MM.1S (cell line): ENCODE data around the gene SCAMP3.
A peak's percentile ranks its signal among the peaks of the same experiment; 100 is the strongest.
"Not testable (repeated sequence)": the region's sequence is repeated elsewhere in the genome, so short reads cannot be mapped to it uniquely, and the experiment has no call there.

ENCODE experiments used
- DNase-seq: peaks from one replicate; pipeline ENCODE4 v3.0.0-alpha.2; 2015
- H2AFZ ChIP-seq: fragments of 300-600 bp; sonication (generic); 2 replicates; pipeline ENCODE4 v1.6.0; 2016; ENCODE audit warnings: antibody characterized with exemption, low read length
- H3F3A ChIP-seq: fragments of 300-600 bp; sonication (generic); 2 replicates; pipeline ENCODE4 v1.6.1; 2016; ENCODE audit warnings: mild to moderate bottlenecking, antibody characterized with exemption, low read length, moderate library complexity, mixed read lengths; ENCODE audit not compliant: insufficient read depth
- H3K27ac ChIP-seq: fragments of 300-600 bp; sonication (generic); 2 replicates; pipeline ENCODE4 v1.5.1; 2016; ENCODE audit warnings: mild to moderate bottlenecking, low read length
- H3K27me3 ChIP-seq: fragments of 300-600 bp; sonication (generic); replicated peaks from 2 replicates; pipeline ENCODE4 v1.6.0; 2016; ENCODE audit warnings: low read length; ENCODE audit not compliant: insufficient read depth
- H3K36me3 ChIP-seq: fragments of 300-600 bp; sonication (generic); replicated peaks from 2 replicates; pipeline ENCODE4 v1.6.1; 2016; ENCODE audit warnings: mild to moderate bottlenecking, low read length, mixed read lengths; ENCODE audit not compliant: insufficient read depth
- H3K4me1 ChIP-seq: fragments of 300-600 bp; sonication (generic); 2 replicates; pipeline ENCODE4 v1.6.1; 2016; ENCODE audit warnings: low read length, mixed read lengths
- H3K4me2 ChIP-seq: fragments of 300-600 bp; sonication (generic); 2 replicates; pipeline ENCODE4 v1.6.0; 2016; ENCODE audit warnings: low read depth, low read length
- H3K4me3 ChIP-seq: fragments of 300-600 bp; sonication (generic); 2 replicates; pipeline ENCODE4 v1.5.1; 2016; ENCODE audit warnings: low read length, mixed read lengths
- H3K79me2 ChIP-seq: fragments of 300-600 bp; sonication (generic); 2 replicates; pipeline ENCODE4 v1.6.1; 2016; ENCODE audit warnings: mixed run types, low read length, mixed read lengths
- H3K9ac ChIP-seq: fragments of 300-600 bp; sonication (generic); 2 replicates; pipeline ENCODE4 v1.6.1; 2016; ENCODE audit warnings: low read length, mixed read lengths
- H3K9me2 ChIP-seq: fragments of 300-600 bp; sonication (generic); replicated peaks from 2 replicates; pipeline ENCODE4 v1.6.1; 2016; ENCODE audit warnings: mild to moderate bottlenecking, low read length, mixed read lengths; ENCODE audit not compliant: insufficient read depth
- H3K9me3 ChIP-seq: fragments of 300-600 bp; sonication (generic); replicated peaks from 2 replicates; pipeline ENCODE4 v1.6.1; 2016; ENCODE audit warnings: mild to moderate bottlenecking, low read length, mixed read lengths; ENCODE audit not compliant: insufficient read depth
- H4K20me1 ChIP-seq: fragments of 300-600 bp; sonication (generic); 2 replicates; pipeline ENCODE4 v1.6.1; 2016; ENCODE audit warnings: mild to moderate bottlenecking, low read length, moderate library complexity, mixed read lengths; ENCODE audit not compliant: insufficient read depth
- EZH2 ChIP-seq: fragments of 300-600 bp; sonication (generic); optimal IDR thresholded peaks from 2 replicates; pipeline ENCODE3; 2017; ENCODE audit warnings: low read depth, mild to moderate bottlenecking, antibody characterized with exemption, low read length, mixed read lengths
- EZH2phosphoT487 ChIP-seq: fragments of 300-600 bp; sonication (generic); IDR thresholded peaks from 2 replicates; pipeline ENCODE4 v1.6.1; 2018; ENCODE audit warnings: antibody characterized with exemption, low read length
- TF ChIP-seq, protein P1 (sequence below): fragments of 300-600 bp; sonication (generic); IDR thresholded peaks from 2 replicates; pipeline ENCODE4 v1.5.1; 2016; ENCODE audit warnings: antibody characterized with exemption, low read length, mixed read lengths

Gene SCAMP3

DNA sequence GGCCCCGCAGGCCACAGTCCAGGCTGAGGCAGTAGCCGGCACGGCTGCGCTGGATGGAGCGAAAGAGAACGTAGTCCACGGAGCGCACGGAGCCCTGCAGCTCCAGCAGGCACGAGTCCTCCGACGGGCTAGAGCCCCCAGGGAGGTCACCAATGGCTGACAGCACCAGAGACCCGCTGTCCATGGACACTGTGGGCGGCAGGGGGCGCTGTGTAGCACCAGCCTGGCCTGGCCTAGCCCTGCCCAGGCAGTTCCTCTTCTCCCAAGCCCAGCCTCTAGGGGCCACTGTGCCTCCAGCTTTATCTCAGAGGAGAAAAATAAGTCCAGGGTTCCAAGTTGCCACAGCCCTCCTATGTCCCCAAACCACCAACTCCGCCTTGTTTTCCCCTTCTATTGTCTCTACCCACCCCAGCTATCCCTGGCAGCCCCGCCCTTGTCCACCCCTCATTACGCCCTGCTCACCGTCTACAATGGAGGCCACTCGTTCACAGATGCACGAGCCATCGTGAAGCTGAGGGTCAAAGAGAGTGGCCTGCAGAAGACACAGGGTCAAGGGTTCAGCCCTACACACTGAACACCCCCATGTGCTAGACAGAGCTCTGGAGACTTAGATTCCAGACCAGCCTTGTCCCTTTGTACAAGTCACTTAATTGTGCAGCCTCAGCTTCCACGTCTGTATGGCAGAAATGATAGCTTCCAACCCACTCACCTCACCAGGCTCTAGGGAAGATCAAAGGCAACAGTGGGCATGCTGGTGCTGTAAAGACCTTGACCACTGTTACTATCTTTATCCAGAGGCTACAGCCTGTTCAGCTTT, 11.3 kb downstream of the SCAMP3 start:
- no peaks in the 10 kb centered on the region for H4K20me1 ChIP-seq
- 0 out of 2 replicates have a peak, but pooled peaks cover 8% of the 10 kb centered on the region for H3K79me2 ChIP-seq
- H3K4me1 ChIP-seq, result peaks cover 11% of the 10 kb centered on the region
- H3K36me3 ChIP-seq, result no peaks in the 10 kb centered on the region
- H3K27ac ChIP-seq, result no peak overlapping the region
- H3K4me2 ChIP-seq, result peak overlapping the region; percentile 97
- peak overlapping the region; percentile 60 for H3K9ac ChIP-seq
- H3K4me3 ChIP-seq, result peak overlapping the region; percentile 62
- peak overlapping the region; percentile 98 for H2AFZ ChIP-seq
- no peaks in the 10 kb centered on the region for H3K27me3 ChIP-seq
- no peaks in the 10 kb centered on the region for H3K9me3 ChIP-seq
- TF ChIP-seq, protein P1, sequence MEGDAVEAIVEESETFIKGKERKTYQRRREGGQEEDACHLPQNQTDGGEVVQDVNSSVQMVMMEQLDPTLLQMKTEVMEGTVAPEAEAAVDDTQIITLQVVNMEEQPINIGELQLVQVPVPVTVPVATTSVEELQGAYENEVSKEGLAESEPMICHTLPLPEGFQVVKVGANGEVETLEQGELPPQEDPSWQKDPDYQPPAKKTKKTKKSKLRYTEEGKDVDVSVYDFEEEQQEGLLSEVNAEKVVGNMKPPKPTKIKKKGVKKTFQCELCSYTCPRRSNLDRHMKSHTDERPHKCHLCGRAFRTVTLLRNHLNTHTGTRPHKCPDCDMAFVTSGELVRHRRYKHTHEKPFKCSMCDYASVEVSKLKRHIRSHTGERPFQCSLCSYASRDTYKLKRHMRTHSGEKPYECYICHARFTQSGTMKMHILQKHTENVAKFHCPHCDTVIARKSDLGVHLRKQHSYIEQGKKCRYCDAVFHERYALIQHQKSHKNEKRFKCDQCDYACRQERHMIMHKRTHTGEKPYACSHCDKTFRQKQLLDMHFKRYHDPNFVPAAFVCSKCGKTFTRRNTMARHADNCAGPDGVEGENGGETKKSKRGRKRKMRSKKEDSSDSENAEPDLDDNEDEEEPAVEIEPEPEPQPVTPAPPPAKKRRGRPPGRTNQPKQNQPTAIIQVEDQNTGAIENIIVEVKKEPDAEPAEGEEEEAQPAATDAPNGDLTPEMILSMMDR, result peak; percentile 100
- TF ChIP-seq EZH2phosphoT487 (no peak), EZH2 (no peak)
- H3F3A ChIP-seq, result no peaks in the 10 kb centered on the region
- no peaks in the 10 kb centered on the region for H3K9me2 ChIP-seq
- DNase-seq, result peak; percentile 96

DNA sequence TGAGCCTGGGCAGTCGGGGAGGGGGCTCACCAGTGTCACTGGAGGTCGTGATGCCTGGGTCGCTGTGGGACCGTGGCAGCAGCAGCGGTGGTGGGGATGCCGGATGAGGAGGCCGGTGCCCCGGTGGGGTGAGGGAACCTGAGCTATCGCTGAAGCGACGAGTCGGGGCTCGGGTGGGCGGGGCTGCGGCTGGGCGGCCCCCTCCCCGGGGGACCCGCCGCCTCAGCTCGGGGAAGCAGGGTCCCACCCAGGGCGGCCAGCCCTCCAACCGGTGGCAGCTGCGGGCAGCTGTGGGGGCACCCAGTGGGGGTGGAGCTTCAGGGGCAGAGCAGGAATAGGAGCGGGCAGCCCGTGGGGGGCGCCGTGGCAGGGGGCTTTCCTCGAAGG, 11.9 kb downstream of the SCAMP3 start:
- Histone ChIP-seq H3K4me2 (peak overlapping the region; percentile 97), H3K27ac (no peak overlapping the region), H3K9me3 (no peaks in the 10 kb centered on the region), H3K36me3 (no peaks in the 10 kb centered on the region), H3K9ac (peak overlapping the region; percentile 60), H3K27me3 (no peaks in the 10 kb centered on the region), H3K9me2 (no peaks in the 10 kb centered on the region), H2AFZ (peak overlapping the region; percentile 98), H3F3A (no peaks in the 10 kb centered on the region), H3K4me1 (peaks cover 12% of the 10 kb centered on the region), H4K20me1 (no peaks in the 10 kb centered on the region), H3K79me2 (0 out of 2 replicates have a peak, but pooled peaks cover 8% of the 10 kb centered on the region), H3K4me3 (peak overlapping the region; percentile 62)
- DNase-seq, result no peak
- TF ChIP-seq, protein P1, result no peak
- no peak for TF ChIP-seq EZH2

DNA sequence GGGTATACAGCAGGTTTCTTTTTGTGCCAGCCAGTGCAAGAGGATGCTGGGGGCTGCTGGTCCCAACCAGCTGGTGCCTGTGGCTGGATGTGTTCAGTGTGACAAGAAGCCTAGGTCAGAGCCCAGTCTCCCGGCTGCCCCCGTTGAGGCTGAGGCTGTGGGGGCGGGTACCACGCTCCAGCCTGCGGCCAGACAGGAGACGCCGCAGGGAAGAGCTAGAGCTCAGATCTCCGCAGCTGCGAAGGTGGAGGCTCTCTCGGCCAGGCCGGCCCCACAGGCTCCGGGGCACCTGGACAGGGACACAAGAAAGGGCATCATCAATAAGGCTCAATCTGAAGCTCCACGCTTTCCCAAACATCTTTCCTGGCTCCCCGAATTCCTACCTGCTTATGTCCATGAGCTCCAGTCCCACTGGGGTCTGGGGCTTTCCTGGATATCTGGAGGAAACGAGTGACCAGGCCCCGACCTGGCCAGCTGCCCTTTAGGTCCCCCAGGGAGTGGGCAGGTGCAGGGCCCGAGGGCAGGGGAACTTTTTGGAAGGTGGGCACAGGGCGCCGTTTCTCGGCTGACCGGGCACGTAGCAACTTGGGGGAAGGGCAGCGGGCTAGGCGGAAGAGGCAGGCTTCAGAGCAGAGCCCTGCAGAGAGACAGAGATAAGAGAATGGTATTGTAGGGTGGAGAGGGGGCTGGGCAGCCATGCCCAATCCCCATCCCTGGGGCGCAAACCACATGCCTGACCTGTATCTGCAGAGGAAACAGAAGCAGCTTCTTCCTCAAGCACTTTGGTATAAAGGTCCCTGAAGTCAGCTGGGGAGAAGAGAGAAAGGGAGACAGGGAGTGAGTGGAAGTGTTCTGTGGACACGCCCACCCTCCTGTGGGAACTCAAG, 14.2 kb downstream of the SCAMP3 start:
- no peaks in the 10 kb centered on the region for H3K9me2 ChIP-seq
- no peak for DNase-seq
- peaks cover 14% of the 10 kb centered on the region for H3F3A ChIP-seq
- no peak overlapping the region for H3K4me2 ChIP-seq
- no peaks in the 10 kb centered on the region for H3K36me3 ChIP-seq
- H4K20me1 ChIP-seq, result no peaks in the 10 kb centered on the region
- no peaks in the 10 kb centered on the region for H3K27me3 ChIP-seq
- no peaks in the 10 kb centered on the region for H3K79me2 ChIP-seq
- TF ChIP-seq EZH2phosphoT487 (no peak), EZH2 (no peak)
- TF ChIP-seq, protein P1, result no peak
- H3K9me3 ChIP-seq, result no peaks in the 10 kb centered on the region
- no peak overlapping the region for H3K27ac ChIP-seq
- no peak overlapping the region for H3K9ac ChIP-seq
- no peak overlapping the region for H3K4me3 ChIP-seq
- no peak overlapping the region for H2AFZ ChIP-seq
- peaks cover 8% of the 10 kb centered on the region for H3K4me1 ChIP-seq

DNA sequence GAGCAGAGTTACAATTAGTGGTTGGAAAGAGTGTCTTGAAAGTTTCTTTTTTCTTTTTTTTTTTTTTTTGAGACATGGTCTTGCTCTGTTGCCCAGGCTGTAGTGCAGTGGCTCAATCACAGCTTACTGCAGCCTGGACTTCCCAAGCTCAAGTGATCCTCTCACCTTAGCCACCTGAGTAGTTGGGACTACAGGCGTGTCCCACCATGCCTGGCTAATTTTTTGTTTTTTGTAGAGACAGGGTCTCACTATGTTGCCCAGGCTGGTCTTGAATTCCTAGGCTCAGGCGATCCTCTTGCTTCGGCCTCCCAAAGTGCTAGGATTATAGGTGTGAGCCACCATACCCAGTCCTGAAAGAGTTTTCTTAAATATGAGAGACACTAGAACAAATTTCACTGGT, 15.4 kb downstream of the SCAMP3 start:
- H3K27ac ChIP-seq, H3K79me2 ChIP-seq, H3K9me2 ChIP-seq, H3K36me3 ChIP-seq, H3K4me1 ChIP-seq, H3K9ac ChIP-seq, H3K4me3 ChIP-seq, H3K27me3 ChIP-seq, DNase-seq, H3K4me2 ChIP-seq, H3K9me3 ChIP-seq, H4K20me1 ChIP-seq, H2AFZ ChIP-seq: not testable (repeated sequence)
- H3F3A ChIP-seq, result peaks cover 14% of the 10 kb centered on the region
